Brain microvascular endothelial cell (primary cell): ENCODE results near the gene FGF21.
"Not testable (repeated sequence)": the region's sequence is repeated elsewhere in the genome, so short reads cannot be mapped to it uniquely, and the experiment has no call there.

Experiments
- DNase-seq: peaks from one replicate; pipeline ENCODE4 v3.0.0-alpha.2; 2020
- H3K27ac ChIP-seq: fragments of 250-450 bp; sonication (Bioruptor Pico); 2 replicates; pipeline ENCODE4 v1.5.1; 2020; ENCODE audit warnings: mild to moderate bottlenecking, moderate library complexity
- H3K27me3 ChIP-seq: fragments of 250-450 bp; sonication (Bioruptor Pico); replicated peaks from 2 replicates; pipeline ENCODE4 v1.5.1; 2020; ENCODE audit warnings: mild to moderate bottlenecking
- H3K36me3 ChIP-seq: fragments of 250-450 bp; sonication (Bioruptor Pico); replicated peaks from 2 replicates; pipeline ENCODE4 v1.5.1; 2020; ENCODE audit warnings: mild to moderate bottlenecking
- H3K4me3 ChIP-seq: 2 replicates; pipeline ENCODE4 v1.5.1; 2011; ENCODE audit warnings: low read depth, mild to moderate bottlenecking, control low read depth, low read length, moderate library complexity
- CTCF ChIP-seq: IDR thresholded peaks from 2 replicates; pipeline ENCODE4 v1.5.1; 2011; ENCODE audit warnings: low read depth, mild to moderate bottlenecking, moderate library complexity, low read length, control low read depth, inconsistent platforms; ENCODE audit errors: missing control alignments
- in situ Hi-C: cut with HindIII; loops from 2 replicates; pipeline ENCODE4 v1.10.0; 2017; ENCODE audit warnings: low sequenced_read_pairs, low pct_ligation_motif_present

Gene FGF21

GRCh38 chr19:48772503-48772953, 17.2 kb downstream of the FGF21 start:
- Histone ChIP-seq H3K27ac (no peak overlapping the region), H3K36me3 (no peaks in the 10 kb centered on the region), H3K27me3 (no peaks in the 10 kb centered on the region), H3K4me3 (no peak overlapping the region)
- in situ Hi-C loops, result no loop called here
- TF ChIP-seq CTCF, result no peak
- DNase-seq, result no peak

- no peak for DNase-seq
- Histone ChIP-seq H3K27ac (no peak overlapping the region), H3K4me3 (no peak overlapping the region), H3K36me3 (no peaks in the 10 kb centered on the region), H3K27me3 (no peaks in the 10 kb centered on the region)
- no peak for TF ChIP-seq CTCF
- in situ Hi-C loops, result no loop called here
Observed at GRCh38 chr19:48777139-48777538, 21.8 kb downstream of the FGF21 start.

- TF ChIP-seq CTCF, result no peak
- no peaks in the 10 kb centered on the region for H3K27me3 ChIP-seq
- DNase-seq, result no peak
- no peaks in the 10 kb centered on the region for H3K36me3 ChIP-seq
- H3K4me3 ChIP-seq, result no peak overlapping the region
- H3K27ac ChIP-seq, result no peak overlapping the region
- in situ Hi-C loops, result no loop called here
Observed at GRCh38 chr19:48777720-48778119, 22.4 kb downstream of the FGF21 start.

- no peak overlapping the region for H3K27ac ChIP-seq
- no peak for DNase-seq
- no peak for TF ChIP-seq CTCF
- no peaks in the 10 kb centered on the region for H3K36me3 ChIP-seq
- in situ Hi-C loops, result no loop called here
- H3K4me3 ChIP-seq, result no peak overlapping the region
- H3K27me3 ChIP-seq, result no peaks in the 10 kb centered on the region
Observed at GRCh38 chr19:48779636-48780035, 24.3 kb downstream of the FGF21 start.

GRCh38 chr19:48780631-48781391, 25.5 kb downstream of the FGF21 start:
- H3K36me3 ChIP-seq, result no peaks in the 10 kb centered on the region
- in situ Hi-C loops, result no loop called here
- TF ChIP-seq CTCF, result no peak
- H3K27ac ChIP-seq, result no peak overlapping the region
- H3K27me3 ChIP-seq, result no peaks in the 10 kb centered on the region
- H3K4me3 ChIP-seq, result no peak overlapping the region
- peak; percentile 52 for DNase-seq

GRCh38 chr19:48784527-48784926, 29.2 kb downstream of the FGF21 start:
- in situ Hi-C loops, result no loop called here

GRCh38 chr19:48786422-48786821, 31.1 kb downstream of the FGF21 start:
- in situ Hi-C loops, DNase-seq, H3K4me3 ChIP-seq, H3K27ac ChIP-seq, H3K36me3 ChIP-seq, H3K27me3 ChIP-seq: not testable (repeated sequence)

More at GRCh38 chr19:48784527-48784926, 29.2 kb downstream of the FGF21 start:
- Histone ChIP-seq H3K4me3 (no peak overlapping the region), H3K36me3 (no peaks in the 10 kb centered on the region), H3K27ac (no peak overlapping the region), H3K27me3 (no peaks in the 10 kb centered on the region)
- peak; percentile 34 for TF ChIP-seq CTCF
- DNase-seq, result no peak

GRCh38 chr19:48787331-48787730, 32.0 kb downstream of the FGF21 start:
- in situ Hi-C loops, H3K36me3 ChIP-seq, H3K4me3 ChIP-seq, DNase-seq, H3K27ac ChIP-seq, H3K27me3 ChIP-seq: not testable (repeated sequence)
